Coronary artery (tissue), 2 donors: ENCODE measurements around the gene KRT4.

Source experiments
- DNase-seq: peaks from one replicate; pipeline ENCODE4 v3.0.0-alpha.2; 2017; ENCODE audit warnings: low spot score
- H3K27ac ChIP-seq, 2 donors: fragments of 200-600 bp; sonication (generic); one replicate each; pipeline ENCODE4 v1.5.1; 2016 to 2019
- H3K4me3 ChIP-seq: fragments of 200-600 bp; sonication (generic); 2 replicates; pipeline ENCODE4 v1.5.1; 2016; ENCODE audit warnings: mild to moderate bottlenecking, moderate library complexity
- TF ChIP-seq, protein P1 (sequence below): fragments of 200-600 bp; sonication (generic); IDR thresholded peaks from one replicate; pipeline ENCODE4 v1.5.1; 2019; ENCODE audit warnings: antibody characterized with exemption

The KRT4 gene

DNA sequence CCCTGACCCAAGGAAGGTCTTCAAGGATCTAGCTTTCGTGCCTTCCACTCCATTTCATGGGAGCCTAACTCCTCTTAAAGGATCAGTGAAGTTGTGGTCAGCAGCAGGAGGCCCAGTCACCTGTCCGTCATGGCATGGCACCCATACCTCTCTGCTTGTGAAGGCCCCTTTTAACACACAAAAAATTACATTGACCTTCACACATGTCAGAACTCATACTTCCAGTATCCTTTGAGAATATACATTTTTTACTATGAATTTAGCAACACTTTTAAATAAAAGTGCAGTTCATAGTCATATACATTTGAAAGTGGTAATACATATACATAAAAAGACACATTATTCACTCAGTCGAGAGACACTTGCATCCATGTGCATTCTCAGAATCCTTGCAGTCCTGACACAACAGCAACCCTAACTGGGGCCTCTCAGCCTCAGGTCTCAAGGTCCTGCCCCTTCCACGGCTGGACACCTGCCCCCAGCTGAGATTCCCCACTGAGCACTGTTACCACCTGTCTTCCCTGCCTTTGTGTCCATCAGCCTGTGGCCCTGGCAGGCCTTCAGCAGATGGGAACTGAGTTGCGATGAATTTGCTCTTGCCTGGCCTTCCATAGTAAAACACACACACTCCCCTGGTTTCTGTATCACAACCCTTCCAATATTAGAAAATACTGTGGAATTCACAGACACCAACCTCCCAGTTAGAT lies 14.3 kb downstream of the KRT4 start:
- H3K27ac ChIP-seq = no peak overlapping the region
- TF ChIP-seq, protein P1, sequence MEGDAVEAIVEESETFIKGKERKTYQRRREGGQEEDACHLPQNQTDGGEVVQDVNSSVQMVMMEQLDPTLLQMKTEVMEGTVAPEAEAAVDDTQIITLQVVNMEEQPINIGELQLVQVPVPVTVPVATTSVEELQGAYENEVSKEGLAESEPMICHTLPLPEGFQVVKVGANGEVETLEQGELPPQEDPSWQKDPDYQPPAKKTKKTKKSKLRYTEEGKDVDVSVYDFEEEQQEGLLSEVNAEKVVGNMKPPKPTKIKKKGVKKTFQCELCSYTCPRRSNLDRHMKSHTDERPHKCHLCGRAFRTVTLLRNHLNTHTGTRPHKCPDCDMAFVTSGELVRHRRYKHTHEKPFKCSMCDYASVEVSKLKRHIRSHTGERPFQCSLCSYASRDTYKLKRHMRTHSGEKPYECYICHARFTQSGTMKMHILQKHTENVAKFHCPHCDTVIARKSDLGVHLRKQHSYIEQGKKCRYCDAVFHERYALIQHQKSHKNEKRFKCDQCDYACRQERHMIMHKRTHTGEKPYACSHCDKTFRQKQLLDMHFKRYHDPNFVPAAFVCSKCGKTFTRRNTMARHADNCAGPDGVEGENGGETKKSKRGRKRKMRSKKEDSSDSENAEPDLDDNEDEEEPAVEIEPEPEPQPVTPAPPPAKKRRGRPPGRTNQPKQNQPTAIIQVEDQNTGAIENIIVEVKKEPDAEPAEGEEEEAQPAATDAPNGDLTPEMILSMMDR = no peak
- no peak for DNase-seq
- no peak overlapping the region for H3K4me3 ChIP-seq

DNA sequence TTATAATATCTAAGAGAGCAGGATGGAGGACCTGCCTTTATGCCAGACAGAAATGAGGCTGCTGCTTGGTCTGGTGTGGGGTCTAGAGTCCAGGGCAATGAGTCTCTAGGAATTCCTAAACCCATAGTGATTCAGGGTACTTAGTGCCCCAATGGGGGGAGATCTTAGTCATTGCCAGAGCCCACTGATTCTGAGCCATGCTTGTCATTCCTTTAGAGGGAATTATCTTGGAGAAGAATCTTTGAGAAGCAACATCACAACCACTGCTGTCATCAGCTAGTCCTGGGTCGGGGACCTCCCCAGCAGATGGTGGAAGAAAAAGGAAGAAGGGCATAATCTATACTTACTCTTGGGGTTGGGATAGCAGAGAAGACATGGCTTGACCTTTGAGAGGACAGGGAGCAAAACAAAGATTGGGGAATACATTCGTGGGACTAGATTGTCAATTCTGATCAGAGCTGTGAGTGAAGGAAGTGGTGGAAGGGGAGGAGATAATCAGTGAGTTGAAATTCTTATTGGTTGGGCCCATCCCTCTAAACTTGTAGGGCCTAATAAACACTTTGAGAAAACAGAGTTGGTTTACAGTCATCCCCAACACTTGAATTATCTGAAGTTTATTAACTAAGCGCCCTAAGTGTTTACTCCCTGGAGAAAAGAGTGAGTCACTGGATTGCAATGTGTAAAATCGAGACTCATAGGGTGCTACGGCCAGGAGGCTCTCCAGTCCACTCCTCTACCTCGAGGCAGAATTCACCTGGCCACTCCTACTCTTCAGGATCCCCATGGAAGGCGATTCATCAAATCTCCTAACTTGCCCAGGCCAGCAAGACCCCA lies 15.0 kb downstream of the KRT4 start:
- TF ChIP-seq, protein P1 = no peak
- no peak for DNase-seq
- no peak overlapping the region for H3K27ac ChIP-seq
- no peak overlapping the region for H3K4me3 ChIP-seq

DNA sequence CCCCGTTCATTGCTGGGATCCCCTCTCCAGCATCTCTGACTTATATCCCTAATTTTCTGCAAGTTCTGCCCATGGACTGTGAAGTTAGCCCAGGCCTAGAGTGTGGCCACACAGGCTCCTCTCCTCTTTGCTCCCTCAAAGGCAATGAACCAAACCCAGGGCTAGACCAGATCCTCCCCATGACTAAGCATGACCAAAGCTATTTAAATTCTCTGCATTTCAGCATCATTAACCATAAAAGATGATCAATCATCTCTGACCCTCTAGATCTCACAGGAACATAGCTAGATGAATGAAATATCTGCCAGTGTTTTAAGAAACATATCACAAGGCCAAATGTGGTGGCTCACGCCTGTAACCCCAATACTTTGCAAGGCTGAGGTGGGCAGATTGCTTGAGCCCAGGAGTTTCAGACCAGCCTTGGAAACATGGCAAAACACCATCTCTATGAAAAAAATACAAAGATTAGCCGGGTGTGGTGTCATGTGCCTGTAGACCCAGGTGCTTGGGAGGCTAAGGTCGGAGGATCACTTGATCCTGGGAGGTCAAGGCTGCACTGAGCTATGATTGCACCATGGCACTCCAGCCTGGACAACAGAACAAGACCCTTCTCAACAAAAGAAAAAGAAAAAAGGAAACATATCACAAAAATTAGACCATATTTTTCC lies 15.8 kb downstream of the KRT4 start:
- Histone ChIP-seq H3K4me3 (no peak overlapping the region), H3K27ac (no peak overlapping the region)
- DNase-seq = no peak
- TF ChIP-seq, protein P1 = no peak

DNA sequence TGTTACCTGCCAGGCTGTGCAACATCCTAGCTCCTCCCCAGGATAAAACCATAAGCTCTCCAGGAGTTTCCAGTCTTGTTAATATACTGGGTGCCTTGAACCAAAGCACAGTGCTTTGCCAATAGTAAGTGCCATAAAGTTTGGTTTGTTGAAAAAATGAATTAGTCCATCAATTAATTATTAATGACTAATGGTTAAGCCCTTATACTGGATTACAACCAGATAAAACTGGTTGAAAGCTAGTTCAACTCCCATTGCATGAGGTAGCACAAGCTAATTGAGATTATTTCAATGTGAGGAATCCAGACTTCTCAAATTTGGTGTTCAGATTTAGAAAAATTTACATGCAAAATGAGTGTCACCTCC lies 16.4 kb downstream of the KRT4 start:
- Histone ChIP-seq H3K27ac (no peak overlapping the region), H3K4me3 (no peak overlapping the region)
- DNase-seq = no peak
- TF ChIP-seq, protein P1 = no peak

DNA sequence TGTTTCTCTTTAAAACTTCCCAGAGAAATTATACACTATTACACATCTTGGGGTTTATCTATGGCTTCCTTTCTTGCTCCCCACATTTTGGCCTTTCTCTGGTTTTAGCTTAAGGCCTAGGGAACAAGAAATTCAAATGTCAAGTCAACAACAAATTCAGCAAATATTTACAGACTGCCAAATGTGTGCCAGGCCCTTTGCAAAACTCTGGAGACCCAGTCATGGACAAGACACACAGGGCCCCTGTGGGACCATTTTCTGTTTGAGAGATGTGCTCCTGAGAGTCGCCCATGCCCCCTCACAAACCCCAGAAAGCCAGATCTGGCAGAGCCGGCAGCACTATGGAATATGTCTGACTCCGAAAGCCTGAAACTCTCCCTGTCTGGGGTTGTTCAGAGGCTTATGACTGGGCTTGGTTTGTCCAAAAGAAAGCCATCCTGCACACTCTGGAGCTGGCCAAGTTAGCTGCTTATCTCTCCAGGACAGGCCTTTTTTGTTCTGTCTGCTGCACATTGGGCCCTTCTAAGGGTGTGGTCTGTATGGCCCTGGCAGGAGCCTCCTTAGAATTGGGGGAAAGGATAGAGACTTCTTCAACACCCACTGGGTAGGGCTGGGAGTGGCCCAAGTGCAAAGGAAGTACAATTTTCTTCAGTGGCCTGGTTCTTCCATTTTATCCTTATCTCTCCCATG lies 16.9 kb downstream of the KRT4 start:
- TF ChIP-seq, protein P1 = no peak
- no peak overlapping the region for H3K27ac ChIP-seq
- no peak overlapping the region for H3K4me3 ChIP-seq
- no peak for DNase-seq

DNA sequence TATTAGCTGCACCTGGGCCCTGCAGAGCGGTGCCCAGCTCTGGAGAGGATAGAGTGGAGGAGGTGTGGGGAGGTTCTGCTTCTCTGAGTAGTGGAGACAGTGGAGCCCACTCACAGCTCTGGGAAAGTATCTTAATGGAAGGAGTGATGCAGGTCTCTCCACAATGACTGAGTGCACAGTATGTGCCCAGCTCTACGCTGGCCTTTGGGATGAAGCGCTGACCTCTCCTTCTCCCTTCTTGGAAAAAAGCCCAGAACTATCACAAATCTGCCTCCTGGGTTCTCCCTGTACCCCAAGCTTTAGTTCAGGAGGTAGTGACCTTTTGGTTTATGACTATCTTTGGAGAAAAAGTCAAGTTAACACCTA lies 17.5 kb downstream of the KRT4 start:
- Histone ChIP-seq H3K4me3 (no peak overlapping the region), H3K27ac (no peak overlapping the region)
- DNase-seq = no peak
- TF ChIP-seq, protein P1 = no peak
